ENCODE data around the gene SEC16A. TPM values are rescaled to one million over a fixed set of nuclear protein-coding genes. Genes with fewer than 3 reads are reported as not detected.

Gene SEC16A
- total and polyA plus RNA-seq, 2 donors (not counting 3 experiments of a cell fraction or from before 2014, with no cell fraction given) = 34.5 to 80.6 TPM

DNA sequence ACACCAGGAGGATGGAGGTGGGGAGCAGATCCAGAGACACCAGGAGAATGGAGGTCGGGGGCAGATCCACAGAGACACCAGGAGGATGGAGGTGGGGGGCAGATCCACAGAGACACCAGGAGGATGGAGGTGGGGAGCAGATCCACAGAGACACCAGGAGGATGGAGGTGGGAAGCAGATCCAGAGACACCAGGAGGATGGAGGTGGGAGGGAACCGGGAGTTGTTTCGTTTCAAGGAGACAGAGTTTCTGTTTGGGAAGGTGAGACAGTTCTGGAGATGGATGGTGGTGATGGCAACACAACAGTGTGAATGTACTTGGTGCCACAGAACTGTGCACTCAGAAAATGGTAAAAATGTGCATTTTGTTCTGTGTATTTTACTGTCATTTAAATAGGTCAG lies 34.2 kb downstream of the SEC16A start:
- H2AFZ ChIP-seq (ENCODE audit: low read depth, low read length) = no peak overlapping the region
- H3K27me3 ChIP-seq (ENCODE audit: control insufficient read depth in 2 of 2, insufficient read depth in 2 of 2, low read length in 2 of 2) = no peaks in the 10 kb centered on the region
- H3K9me3 ChIP-seq (replicated peaks; ENCODE audit: control insufficient read depth, insufficient read depth, low read length) = no peaks in the 10 kb centered on the region
- H3K79me2 ChIP-seq (ENCODE audit: control insufficient read depth, insufficient read depth, low read length) = no peaks in the 10 kb centered on the region
- H3K36me3 ChIP-seq (ENCODE audit: control insufficient read depth in 2 of 2, extremely low read depth in 1 of 2, insufficient read depth in 2 of 2, low read length in 2 of 2) = peaks cover 19 to 61% of the 10 kb centered on the region in 2 experiments
- POLR2A ChIA-PET = no interaction called here
- no peak for DNase-seq (ENCODE audit: low read depth, low spot score)
- intact Hi-C loops (cut with micrococcal nuclease) (no loop called here), dilution Hi-C loops (cut with MboI; ENCODE audit: extremely low pct_ligation_motif_present, low sequenced_read_pairs) (no loop called here)
- BruUV-seq (replicated peaks) = no TSS peak
- H3K9me1 ChIP-seq (replicated peaks; ENCODE audit: control insufficient read depth, extremely low read depth, insufficient read depth, low read length) = no peaks in the 10 kb centered on the region
- TF ChIP-seq POLR2A (IDR thresholded peaks at IDR 0.05; ENCODE audit: low read depth, low read length) (no peak), MYC (IDR thresholded peaks at IDR 0.05; ENCODE audit: low read depth, low read length) (no peak), POLR2AphosphoS5 (IDR thresholded peaks at IDR 0.05; ENCODE audit: insufficient read depth, low read depth, low read length) (no peak), FOS (IDR thresholded peaks at IDR 0.05; ENCODE audit: borderline replicate concordance, insufficient read depth, low read length) (no peak), JUN (IDR thresholded peaks at IDR 0.05; ENCODE audit: borderline replicate concordance, insufficient read depth, insufficient read length, low read depth) (no peak), GATA2 (IDR thresholded peaks at IDR 0.05; ENCODE audit: insufficient read depth, insufficient read length, low read depth, low read length) (no peak)
- TF ChIP-seq, protein P1, sequence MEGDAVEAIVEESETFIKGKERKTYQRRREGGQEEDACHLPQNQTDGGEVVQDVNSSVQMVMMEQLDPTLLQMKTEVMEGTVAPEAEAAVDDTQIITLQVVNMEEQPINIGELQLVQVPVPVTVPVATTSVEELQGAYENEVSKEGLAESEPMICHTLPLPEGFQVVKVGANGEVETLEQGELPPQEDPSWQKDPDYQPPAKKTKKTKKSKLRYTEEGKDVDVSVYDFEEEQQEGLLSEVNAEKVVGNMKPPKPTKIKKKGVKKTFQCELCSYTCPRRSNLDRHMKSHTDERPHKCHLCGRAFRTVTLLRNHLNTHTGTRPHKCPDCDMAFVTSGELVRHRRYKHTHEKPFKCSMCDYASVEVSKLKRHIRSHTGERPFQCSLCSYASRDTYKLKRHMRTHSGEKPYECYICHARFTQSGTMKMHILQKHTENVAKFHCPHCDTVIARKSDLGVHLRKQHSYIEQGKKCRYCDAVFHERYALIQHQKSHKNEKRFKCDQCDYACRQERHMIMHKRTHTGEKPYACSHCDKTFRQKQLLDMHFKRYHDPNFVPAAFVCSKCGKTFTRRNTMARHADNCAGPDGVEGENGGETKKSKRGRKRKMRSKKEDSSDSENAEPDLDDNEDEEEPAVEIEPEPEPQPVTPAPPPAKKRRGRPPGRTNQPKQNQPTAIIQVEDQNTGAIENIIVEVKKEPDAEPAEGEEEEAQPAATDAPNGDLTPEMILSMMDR (IDR thresholded peaks at IDR 0.05; ENCODE audit: extremely low read depth in 1 of 2, insufficient read depth in 1 of 2, low read depth in 1 of 2, low read length in 2 of 2) = no peak
- CTCF ChIA-PET = no interaction called here
- no peak overlapping the region for H3K27ac ChIP-seq (ENCODE audit: insufficient read depth, low read depth, low read length)
- no peak overlapping the region for H3K4me2 ChIP-seq (ENCODE audit: insufficient read depth, low read length)
- no peaks in the 10 kb centered on the region for H4K20me1 ChIP-seq (replicated peaks; ENCODE audit: control insufficient read depth, extremely low read depth, insufficient read depth, low read length)
- no peak overlapping the region for H3K9ac ChIP-seq (replicated peaks; ENCODE audit: extremely low read depth, insufficient read depth, low read length)
- no peak overlapping the region for H3K4me3 ChIP-seq (replicated peaks in 1 of 3; ENCODE audit: insufficient read depth in 1 of 3, low read depth in 1 of 3, low read length in 3 of 3)
- FAIRE-seq = no peak
- no peaks in the 10 kb centered on the region for H3K4me1 ChIP-seq (ENCODE audit: control insufficient read depth, extremely low read depth, insufficient read depth, low read length)

Measured in endothelial cell of umbilical vein (primary cell).